Smooth muscle cell (in vitro differentiated cells): Measurements from ENCODE around the gene FBXW5. TPM values are rescaled to one million over a fixed set of nuclear protein-coding genes. Genes with fewer than 3 reads are reported as not detected.

ENCODE experiments used
- DNase-seq: peaks from one replicate; lab custom pipeline; 2025; ENCODE audit not compliant: unreplicated experiment; lab: John Stamatoyannopoulos, UW
- H2AFZ ChIP-seq: fragments of 200-600 bp; sonication (generic); 2 replicates; pipeline ENCODE4 v1.6.0; 2016; ENCODE audit warnings: antibody characterized with exemption, low read depth, mild to moderate bottlenecking
- H3F3A ChIP-seq: fragments of 200-600 bp; sonication (generic); 2 replicates; pipeline ENCODE4 v1.6.0; 2017; ENCODE audit warnings: antibody characterized with exemption, low read depth
- H3K27ac ChIP-seq: fragments of 200-600 bp; sonication (generic); 2 replicates; pipeline ENCODE4 v1.5.1; 2016; ENCODE audit warnings: low read depth, mild to moderate bottlenecking
- H3K27me3 ChIP-seq: fragments of 200-600 bp; sonication (generic); 2 replicates; pipeline ENCODE4 v1.6.1; 2016; ENCODE audit warnings: low read depth, mild to moderate bottlenecking
- H3K36me3 ChIP-seq: fragments of 200-600 bp; sonication (generic); 2 replicates; pipeline ENCODE4 v1.5.1; 2016; ENCODE audit warnings: low read depth
- H3K4me1 ChIP-seq: fragments of 200-600 bp; sonication (generic); 2 replicates; pipeline ENCODE4 v1.5.1; 2016; ENCODE audit warnings: low read depth
- H3K4me2 ChIP-seq: fragments of 200-600 bp; sonication (generic); 2 replicates; pipeline ENCODE4 v1.6.0; 2016; ENCODE audit warnings: mild to moderate bottlenecking
- H3K4me3 ChIP-seq: fragments of 200-600 bp; sonication (generic); 2 replicates; pipeline ENCODE4 v1.5.1; 2016; ENCODE audit warnings: mild to moderate bottlenecking
- H3K79me2 ChIP-seq: fragments of 200-600 bp; sonication (generic); 2 replicates; pipeline ENCODE4 v1.6.0; 2016; ENCODE audit warnings: low read depth, mild to moderate bottlenecking
- H3K9ac ChIP-seq: fragments of 200-600 bp; sonication (generic); 2 replicates; pipeline ENCODE4 v1.6.0; 2016; ENCODE audit warnings: low read depth
- H3K9me3 ChIP-seq: fragments of 200-600 bp; sonication (generic); replicated peaks from 2 replicates; pipeline ENCODE4 v1.5.1; 2016; ENCODE audit warnings: low read depth
- H4K20me1 ChIP-seq: fragments of 200-600 bp; sonication (generic); 2 replicates; pipeline ENCODE4 v1.6.0; 2016; ENCODE audit warnings: low read depth
- WGBS: methylation state at CpG from one replicate; pipeline ENCODE4 v1.1.7; 2016; ENCODE audit warnings: low lambda C conversion rate; 5-methylcytosine and 5-hydroxymethylcytosine counted together
- polyA plus RNA-seq: library from polyadenylated mRNA; unstranded; fragments of >200 nt; fragmentation: Nextera tagmentation; extraction: Ambion mirVana; gene quantifications from 2 replicates; pipeline ENCODE4 v1.2.1, GENCODE V29; 2016
- total RNA-seq: library from RNA; depleted of rRNA; stranded (reverse); fragments of >200 nt; gene quantifications from 2 replicates; pipeline ENCODE4 v1.2.3, GENCODE V29; 2014
- TF ChIP-seq, protein P1 (sequence below): fragments of 200-600 bp; sonication (generic); IDR thresholded peaks from 2 replicates; pipeline ENCODE4 v1.5.1; 2017; ENCODE audit warnings: borderline replicate concordance, mild to moderate bottlenecking, antibody characterized with exemption; ENCODE audit not compliant: insufficient read depth, poor library complexity, severe bottlenecking

Gene FBXW5
- total and polyA plus RNA-seq, 2 experiments from 2014 or later = 70.5 to 105 TPM

DNA sequence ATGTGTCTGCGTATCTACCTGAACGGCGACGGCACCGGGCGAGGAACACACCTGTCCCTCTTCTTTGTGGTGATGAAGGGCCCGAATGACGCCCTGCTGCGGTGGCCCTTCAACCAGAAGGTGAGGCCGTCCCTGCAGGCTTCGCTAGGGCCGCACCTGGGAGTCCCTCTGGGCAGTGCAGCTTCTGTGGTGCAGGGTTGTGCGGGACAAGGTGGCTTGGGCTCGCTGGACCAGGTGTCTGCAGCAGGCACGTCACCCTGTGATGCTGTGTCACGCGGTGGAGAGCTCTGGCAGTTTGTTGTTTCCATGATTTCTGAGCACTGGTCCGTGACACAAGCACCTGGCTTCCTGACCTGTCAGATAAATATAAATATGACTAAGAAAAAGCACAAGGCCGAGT, 20.7 kb downstream of the FBXW5 start:
- no peak overlapping the region for H3K27ac ChIP-seq
- H3K9me3 ChIP-seq = no peaks in the 10 kb centered on the region
- H3K79me2 ChIP-seq = no peaks in the 10 kb centered on the region
- WGBS = 99% methylated on average over 19 of the region's 19 CpGs
- no peaks in the 10 kb centered on the region for H4K20me1 ChIP-seq
- no peak overlapping the region for H3K4me2 ChIP-seq
- H3K4me3 ChIP-seq = no peak overlapping the region
- no peaks in the 10 kb centered on the region for H3K36me3 ChIP-seq
- H3K27me3 ChIP-seq = no peaks in the 10 kb centered on the region
- no peak overlapping the region for H2AFZ ChIP-seq
- no peaks in the 10 kb centered on the region for H3K4me1 ChIP-seq
- TF ChIP-seq, protein P1, sequence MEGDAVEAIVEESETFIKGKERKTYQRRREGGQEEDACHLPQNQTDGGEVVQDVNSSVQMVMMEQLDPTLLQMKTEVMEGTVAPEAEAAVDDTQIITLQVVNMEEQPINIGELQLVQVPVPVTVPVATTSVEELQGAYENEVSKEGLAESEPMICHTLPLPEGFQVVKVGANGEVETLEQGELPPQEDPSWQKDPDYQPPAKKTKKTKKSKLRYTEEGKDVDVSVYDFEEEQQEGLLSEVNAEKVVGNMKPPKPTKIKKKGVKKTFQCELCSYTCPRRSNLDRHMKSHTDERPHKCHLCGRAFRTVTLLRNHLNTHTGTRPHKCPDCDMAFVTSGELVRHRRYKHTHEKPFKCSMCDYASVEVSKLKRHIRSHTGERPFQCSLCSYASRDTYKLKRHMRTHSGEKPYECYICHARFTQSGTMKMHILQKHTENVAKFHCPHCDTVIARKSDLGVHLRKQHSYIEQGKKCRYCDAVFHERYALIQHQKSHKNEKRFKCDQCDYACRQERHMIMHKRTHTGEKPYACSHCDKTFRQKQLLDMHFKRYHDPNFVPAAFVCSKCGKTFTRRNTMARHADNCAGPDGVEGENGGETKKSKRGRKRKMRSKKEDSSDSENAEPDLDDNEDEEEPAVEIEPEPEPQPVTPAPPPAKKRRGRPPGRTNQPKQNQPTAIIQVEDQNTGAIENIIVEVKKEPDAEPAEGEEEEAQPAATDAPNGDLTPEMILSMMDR = no peak
- H3F3A ChIP-seq = no peaks in the 10 kb centered on the region
- no peak overlapping the region for H3K9ac ChIP-seq
- no peak for DNase-seq

DNA sequence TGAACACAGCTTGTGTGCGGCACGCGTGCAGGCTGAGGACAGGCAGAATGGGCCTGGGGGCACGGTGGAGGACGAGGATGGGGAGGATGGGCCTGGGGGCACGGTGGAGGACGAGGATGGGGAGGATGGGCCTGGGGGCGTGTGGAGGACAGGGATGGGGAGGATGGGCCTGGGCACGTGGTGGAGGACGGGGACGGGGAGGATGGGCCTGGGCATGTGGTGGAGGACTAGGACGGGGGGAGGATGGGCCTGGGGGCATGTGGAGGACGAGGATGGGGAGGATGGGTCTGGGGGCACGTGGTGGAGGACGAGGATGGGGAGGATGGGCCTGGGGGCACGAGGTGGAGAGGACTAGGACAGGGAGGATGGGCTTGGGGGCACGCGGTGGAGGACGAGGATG, 22.0 kb downstream of the FBXW5 start:
- H3K9me3 ChIP-seq = no peaks in the 10 kb centered on the region
- no peak overlapping the region for H3K9ac ChIP-seq
- no peak overlapping the region for H2AFZ ChIP-seq
- TF ChIP-seq, protein P1 = no peak
- no peaks in the 10 kb centered on the region for H3K36me3 ChIP-seq
- no peak for DNase-seq
- 88% methylated on average over 11 of the region's 19 CpGs for WGBS
- no peaks in the 10 kb centered on the region for H3K79me2 ChIP-seq
- H3K27me3 ChIP-seq = no peaks in the 10 kb centered on the region
- no peak overlapping the region for H3K4me3 ChIP-seq
- no peak overlapping the region for H3K27ac ChIP-seq
- no peak overlapping the region for H3K4me2 ChIP-seq
- no peaks in the 10 kb centered on the region for H3F3A ChIP-seq
- H4K20me1 ChIP-seq = no peaks in the 10 kb centered on the region
- no peaks in the 10 kb centered on the region for H3K4me1 ChIP-seq

DNA sequence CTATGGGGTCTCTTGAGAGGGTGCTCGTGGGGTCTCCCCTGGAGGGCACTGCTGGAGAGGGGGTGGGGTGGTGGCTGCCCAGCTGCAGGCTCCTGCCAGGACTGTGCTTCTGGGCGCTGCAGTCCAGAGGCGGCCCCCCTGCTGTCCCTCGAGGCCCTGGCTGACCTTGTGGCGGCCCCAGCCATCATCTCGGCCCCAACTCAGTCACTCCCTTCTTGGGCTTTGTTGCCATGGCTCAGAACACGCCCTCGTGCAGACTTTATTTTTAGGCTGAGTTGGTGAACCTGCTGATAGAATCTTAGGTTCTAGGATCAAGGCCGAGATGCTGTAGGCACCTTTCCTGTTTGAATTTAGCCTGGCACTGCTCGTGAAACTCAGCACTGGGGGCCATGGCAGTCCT, 22.8 kb downstream of the FBXW5 start:
- no peaks in the 10 kb centered on the region for H3K79me2 ChIP-seq
- TF ChIP-seq, protein P1 = no peak

DNA sequence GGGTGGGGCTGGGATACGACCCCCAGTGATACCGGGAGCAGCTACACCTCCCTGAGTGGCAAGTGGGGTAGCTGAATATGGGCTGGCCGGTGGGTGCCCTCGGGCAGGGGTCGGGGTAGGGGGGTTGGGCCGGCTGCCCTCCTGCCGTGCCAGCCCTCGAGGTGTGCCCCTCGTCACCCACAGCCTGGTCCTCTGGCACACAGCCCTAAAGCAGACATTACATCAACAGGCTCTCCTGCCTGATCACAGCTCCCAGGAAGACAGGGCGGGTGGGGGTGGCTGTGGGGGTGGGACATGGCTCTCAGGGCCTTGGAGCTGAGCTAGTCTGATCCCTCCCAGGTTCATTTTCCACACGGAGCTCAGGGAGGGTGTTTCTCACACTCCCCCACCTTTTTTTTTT, 23.2 kb downstream of the FBXW5 start:
- no peak overlapping the region for H2AFZ ChIP-seq
- no peak overlapping the region for H3K9ac ChIP-seq

More for the DNA sequence above, 22.8 kb downstream of the FBXW5 start:
- no peak for DNase-seq
- Histone ChIP-seq H2AFZ (no peak overlapping the region), H3K27me3 (no peaks in the 10 kb centered on the region), H3K4me3 (no peak overlapping the region), H3K36me3 (no peaks in the 10 kb centered on the region), H4K20me1 (no peaks in the 10 kb centered on the region), H3K4me2 (no peak overlapping the region), H3K27ac (no peak overlapping the region), H3K9me3 (no peaks in the 10 kb centered on the region), H3F3A (no peaks in the 10 kb centered on the region), H3K4me1 (no peaks in the 10 kb centered on the region), H3K9ac (no peak overlapping the region)
- WGBS = 94% methylated on average over 8 of the region's 10 CpGs

More for the DNA sequence above, 23.2 kb downstream of the FBXW5 start:
- Histone ChIP-seq H3K79me2 (no peaks in the 10 kb centered on the region), H3K36me3 (no peaks in the 10 kb centered on the region), H3K27me3 (no peaks in the 10 kb centered on the region), H4K20me1 (no peaks in the 10 kb centered on the region), H3K4me1 (no peaks in the 10 kb centered on the region), H3F3A (no peaks in the 10 kb centered on the region), H3K4me3 (no peak overlapping the region), H3K4me2 (no peak overlapping the region), H3K9me3 (no peaks in the 10 kb centered on the region), H3K27ac (no peak overlapping the region)
- no peak for DNase-seq
- 97% methylated on average over 11 of the region's 11 CpGs for WGBS
- TF ChIP-seq, protein P1 = no peak
